Endothelial cell (in vitro differentiated cells): ENCODE results near the gene GPR34. TPM values are rescaled to one million over a fixed set of nuclear protein-coding genes. Genes with fewer than 3 reads are reported as not detected.

Experiments
- DNase-seq: peaks from one replicate; pipeline ENCODE4 v3.0.0; 2021; ENCODE audit warnings: low spot score
- H3K27ac Mint-ChIP-seq: one replicate; pipeline ENCODE4 v1.8.0; 2021; ENCODE audit warnings: mixed read lengths, inconsistent platforms; ENCODE audit not compliant: unreplicated experiment
- H3K27me3 Mint-ChIP-seq: one replicate; pipeline ENCODE4 v1.8.0; 2021; ENCODE audit warnings: mild to moderate bottlenecking, moderate library complexity, mixed read lengths, inconsistent platforms; ENCODE audit not compliant: unreplicated experiment
- H3K36me3 Mint-ChIP-seq: one replicate; pipeline ENCODE4 v1.8.0; 2021; ENCODE audit warnings: mild to moderate bottlenecking, low read depth, mixed read lengths, inconsistent platforms; ENCODE audit not compliant: unreplicated experiment
- H3K4me1 Mint-ChIP-seq: one replicate; pipeline ENCODE4 v1.8.0; 2021; ENCODE audit warnings: mild to moderate bottlenecking, mixed read lengths, inconsistent platforms; ENCODE audit not compliant: unreplicated experiment
- H3K4me3 Mint-ChIP-seq: one replicate; pipeline ENCODE4 v1.8.0; 2021; ENCODE audit warnings: mild to moderate bottlenecking, mixed read lengths, inconsistent platforms; ENCODE audit not compliant: unreplicated experiment
- H3K9me3 Mint-ChIP-seq: one replicate; pipeline ENCODE4 v1.8.0; 2021; ENCODE audit warnings: mixed read lengths, inconsistent platforms; ENCODE audit not compliant: unreplicated experiment
- total RNA-seq: library from RNA; stranded (reverse); fragmentation: NEBNext Ultra II Directional; extraction: Animal tissue kit (Norgen Biotek cat#: 25700); gene quantifications from one replicate; pipeline ENCODE4 v1.2.1, GENCODE V29; 2021; ENCODE audit not compliant: unreplicated experiment
- TF ChIP-seq, protein P1 (sequence below): fragments of 200-600 bp; sonication (generic); IDR thresholded peaks from one replicate; pipeline ENCODE4 v1.5.0; 2021; ENCODE audit warnings: antibody characterized with exemption; ENCODE audit not compliant: unreplicated experiment

Gene GPR34
- total RNA-seq, 1 donor from 2014 or later = not detected

DNA sequence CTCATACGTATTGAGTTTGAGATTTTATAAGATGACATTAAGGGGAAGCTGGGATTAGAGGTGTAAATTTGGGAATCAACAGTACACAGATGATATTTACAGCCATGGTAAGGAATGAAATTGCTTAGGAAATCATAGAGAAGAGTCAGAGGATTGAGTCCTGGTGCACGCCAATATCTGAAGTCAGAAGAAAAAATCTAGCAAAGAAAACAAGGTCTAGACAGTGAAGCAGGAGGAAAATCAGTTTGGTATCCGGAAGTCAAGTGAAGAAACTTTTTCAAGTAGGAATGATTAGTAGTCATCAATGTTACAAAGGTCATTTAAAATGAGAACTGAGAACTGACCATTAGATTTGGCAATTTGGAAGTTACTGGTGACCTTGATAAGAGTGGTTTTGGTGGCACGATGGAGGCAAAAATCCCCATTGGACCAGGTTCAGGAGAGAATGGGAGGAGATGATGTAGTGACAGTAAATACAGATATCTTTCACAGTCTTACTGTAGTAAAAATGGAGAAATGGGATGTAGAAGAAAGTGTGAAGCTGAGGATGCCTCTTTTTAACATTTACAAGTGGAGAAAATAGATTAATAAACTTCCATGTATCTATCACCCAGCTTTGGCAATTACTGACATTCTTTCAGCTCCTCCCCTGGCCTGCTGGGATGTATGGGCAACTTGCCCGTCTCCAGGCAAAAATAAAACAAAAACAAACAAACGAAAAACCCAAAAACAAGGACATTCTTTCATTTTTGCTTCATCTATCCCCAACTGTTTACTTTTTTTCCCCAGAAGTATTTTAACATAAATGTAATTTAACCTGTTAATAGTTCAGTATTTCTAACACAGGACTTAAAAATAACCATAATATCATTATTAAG is 11.4 kb upstream of the GPR34 start:
- H3K9me3 Mint-ChIP-seq = no peaks in the 10 kb centered on the region
- no peak for DNase-seq
- H3K27ac Mint-ChIP-seq = no peak overlapping the region
- no peak overlapping the region for H3K4me3 Mint-ChIP-seq
- no peaks in the 10 kb centered on the region for H3K36me3 Mint-ChIP-seq
- peaks cover 8% of the 10 kb centered on the region for H3K4me1 Mint-ChIP-seq
- H3K27me3 Mint-ChIP-seq = no peaks in the 10 kb centered on the region
- TF ChIP-seq, protein P1, sequence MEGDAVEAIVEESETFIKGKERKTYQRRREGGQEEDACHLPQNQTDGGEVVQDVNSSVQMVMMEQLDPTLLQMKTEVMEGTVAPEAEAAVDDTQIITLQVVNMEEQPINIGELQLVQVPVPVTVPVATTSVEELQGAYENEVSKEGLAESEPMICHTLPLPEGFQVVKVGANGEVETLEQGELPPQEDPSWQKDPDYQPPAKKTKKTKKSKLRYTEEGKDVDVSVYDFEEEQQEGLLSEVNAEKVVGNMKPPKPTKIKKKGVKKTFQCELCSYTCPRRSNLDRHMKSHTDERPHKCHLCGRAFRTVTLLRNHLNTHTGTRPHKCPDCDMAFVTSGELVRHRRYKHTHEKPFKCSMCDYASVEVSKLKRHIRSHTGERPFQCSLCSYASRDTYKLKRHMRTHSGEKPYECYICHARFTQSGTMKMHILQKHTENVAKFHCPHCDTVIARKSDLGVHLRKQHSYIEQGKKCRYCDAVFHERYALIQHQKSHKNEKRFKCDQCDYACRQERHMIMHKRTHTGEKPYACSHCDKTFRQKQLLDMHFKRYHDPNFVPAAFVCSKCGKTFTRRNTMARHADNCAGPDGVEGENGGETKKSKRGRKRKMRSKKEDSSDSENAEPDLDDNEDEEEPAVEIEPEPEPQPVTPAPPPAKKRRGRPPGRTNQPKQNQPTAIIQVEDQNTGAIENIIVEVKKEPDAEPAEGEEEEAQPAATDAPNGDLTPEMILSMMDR = no peak

DNA sequence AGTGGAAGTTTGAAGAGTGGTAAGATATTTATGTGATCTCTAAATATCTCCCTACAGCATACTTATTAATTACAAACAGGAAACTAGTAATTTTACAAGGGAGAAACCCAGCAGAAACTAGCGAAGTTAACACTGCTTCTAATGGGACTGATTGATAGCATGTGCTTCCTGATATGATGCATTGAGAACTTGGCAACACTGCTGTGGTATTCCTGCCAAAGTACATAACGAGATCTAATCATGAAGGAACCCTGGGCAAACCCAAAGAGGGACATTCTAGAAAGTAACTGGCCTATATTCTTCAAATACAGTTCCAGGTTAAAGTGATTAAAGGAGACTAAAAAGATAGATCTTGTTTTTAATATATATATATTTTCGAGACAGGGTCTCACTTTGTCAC is 4.6 kb upstream of the GPR34 start:
- no peak overlapping the region for H3K27ac Mint-ChIP-seq
- TF ChIP-seq, protein P1 = no peak
- H3K36me3 Mint-ChIP-seq = no peaks in the 10 kb centered on the region
- no peak for DNase-seq
- no peaks in the 10 kb centered on the region for H3K27me3 Mint-ChIP-seq
- H3K4me1 Mint-ChIP-seq = no peaks in the 10 kb centered on the region
- no peaks in the 10 kb centered on the region for H3K9me3 Mint-ChIP-seq
- H3K4me3 Mint-ChIP-seq = no peak overlapping the region

DNA sequence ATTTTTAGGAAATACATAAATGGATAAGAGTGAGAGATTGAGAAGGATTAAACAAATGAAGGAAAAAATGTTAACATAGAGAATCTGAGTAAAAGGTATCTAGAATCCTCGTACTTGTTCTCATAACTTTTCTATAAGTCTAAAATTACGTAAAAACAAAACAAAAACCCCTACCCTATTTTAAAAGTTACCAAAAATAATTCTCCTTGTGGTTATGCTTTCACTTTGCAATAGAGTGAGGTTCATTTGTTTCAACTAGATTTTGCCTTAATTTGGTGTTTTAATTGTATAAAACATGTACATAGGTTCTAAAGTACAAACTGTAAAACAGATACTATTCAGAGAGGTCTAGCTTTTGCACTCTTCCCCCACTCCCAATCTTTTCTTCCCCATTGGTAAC is 3.8 kb upstream of the GPR34 start:
- Mint-ChIP-seq H3K9me3 (no peaks in the 10 kb centered on the region), H3K27ac (no peak overlapping the region), H3K4me3 (no peak overlapping the region), H3K4me1 (no peaks in the 10 kb centered on the region), H3K36me3 (no peaks in the 10 kb centered on the region), H3K27me3 (no peaks in the 10 kb centered on the region)
- no peak for DNase-seq
- TF ChIP-seq, protein P1 = no peak

DNA sequence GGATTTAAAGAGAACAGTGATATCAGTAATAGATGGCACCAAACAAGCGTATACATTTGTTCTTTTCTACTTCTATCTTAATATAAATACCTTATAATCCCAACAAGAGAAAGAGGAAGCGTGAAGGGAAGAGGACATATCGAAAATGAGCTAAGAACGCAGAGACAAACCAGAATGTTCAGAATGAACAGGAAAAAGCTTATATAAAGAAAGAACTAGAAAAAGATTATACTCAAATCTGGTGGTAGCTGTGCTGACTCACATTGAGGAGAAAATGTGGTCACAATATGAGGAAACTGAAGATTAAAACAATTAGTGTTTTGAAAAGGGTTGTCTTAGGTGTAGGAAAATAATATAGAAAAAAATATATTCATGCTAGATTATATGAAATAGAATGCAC is 2.0 kb upstream of the GPR34 start:
- TF ChIP-seq, protein P1 = no peak
- Mint-ChIP-seq H3K36me3 (no peaks in the 10 kb centered on the region), H3K9me3 (no peaks in the 10 kb centered on the region), H3K27me3 (no peaks in the 10 kb centered on the region), H3K4me1 (no peaks in the 10 kb centered on the region), H3K27ac (no peak overlapping the region), H3K4me3 (no peak overlapping the region)
- DNase-seq = no peak

DNA sequence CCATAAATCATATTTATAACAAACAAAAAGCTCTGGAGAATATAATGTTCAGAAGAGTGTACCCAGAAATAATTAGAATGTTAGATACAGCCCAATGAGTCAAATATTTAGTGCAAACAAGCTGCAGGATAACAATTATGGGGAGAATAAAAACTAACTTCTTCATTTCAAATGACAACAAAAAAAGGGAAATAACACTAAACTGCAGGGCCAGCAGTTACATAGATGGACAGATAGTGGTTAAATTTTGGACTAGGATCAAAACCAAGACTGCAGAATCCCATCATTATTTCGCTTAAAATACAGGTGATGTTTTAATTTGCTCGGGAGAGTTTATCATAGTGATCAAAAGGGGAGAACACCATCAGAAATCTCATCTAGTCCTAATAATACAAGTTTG is 617 bp upstream of the GPR34 start:
- TF ChIP-seq, protein P1 = no peak
- no peak for DNase-seq
- Mint-ChIP-seq H3K4me3 (no peak overlapping the region), H3K27me3 (no peaks in the 10 kb centered on the region), H3K9me3 (no peaks in the 10 kb centered on the region), H3K4me1 (no peaks in the 10 kb centered on the region), H3K36me3 (no peaks in the 10 kb centered on the region), H3K27ac (no peak overlapping the region)
